HepG2 (cell line): ENCODE measurements around the gene TRAPPC12. TPM values are rescaled to one million over a fixed set of nuclear protein-coding genes. Genes with fewer than 3 reads are reported as not detected.

ENCODE experiments used
- CBX2 ChIP-seq, 2 experiments: fragments of 200-600 bp in 1 of 2; sonication (generic); formaldehyde crosslinking in 1 of 2; IDR thresholded peaks; 2 replicates each; pipeline versions ENCODE4 v1.7.0 to v1.8.1; 2018 to 2022; ENCODE audit warnings: low read depth in 2 of 2, low read length in 1 of 2, mild to moderate bottlenecking in 1 of 2, missing genetic modification reagents in 1 of 2
- HES4 ChIP-seq: sonication (generic); formaldehyde crosslinking; IDR thresholded peaks from 2 replicates; pipeline ENCODE4 v1.9.0; 2021; ENCODE audit warnings: mild to moderate bottlenecking, missing genetic modification reagents, borderline replicate concordance
- HNRNPL ChIP-seq: fragments of 200-400 bp; formaldehyde crosslinking; IDR thresholded peaks from 2 replicates; pipeline ENCODE4 v1.6.1; 2017; ENCODE audit warnings: mild to moderate bottlenecking, low read depth, low read length
- KDM1A ChIP-seq: IDR thresholded peaks from 2 replicates; pipeline ENCODE4 v1.6.1; 2016; ENCODE audit warnings: missing compliant biosample characterization
- MAFF ChIP-seq: IDR thresholded peaks from 2 replicates; pipeline ENCODE4 v1.6.1; 2011; ENCODE audit warnings: low read depth, low read length, improper control_type of control experiment
- MEIS1 ChIP-seq: sonication (generic); formaldehyde crosslinking; IDR thresholded peaks from 2 replicates; pipeline ENCODE4 v1.9.0; 2021; ENCODE audit warnings: mild to moderate bottlenecking, missing genetic modification reagents, moderate library complexity, borderline replicate concordance
- PHF21A ChIP-seq: sonication (generic); formaldehyde crosslinking; IDR thresholded peaks from 2 replicates; pipeline ENCODE4 v1.5.0; 2020; ENCODE audit warnings: mild to moderate bottlenecking, missing genetic modification reagents
- SETDB1 ChIP-seq: sonication (generic); formaldehyde crosslinking; IDR thresholded peaks from 2 replicates; pipeline ENCODE4 v1.5.1; 2020; ENCODE audit warnings: missing genetic modification reagents, mild to moderate bottlenecking, borderline replicate concordance
- SIN3A ChIP-seq: IDR thresholded peaks from 2 replicates; pipeline ENCODE4 v1.6.1; 2011; ENCODE audit warnings: low read depth, mild to moderate bottlenecking, control low read depth, low read length, borderline replicate concordance
- SMARCE1 ChIP-seq: fragments of 450-650 bp; IDR thresholded peaks from 2 replicates; pipeline ENCODE4 v1.6.1; 2017; ENCODE audit warnings: borderline replicate concordance
- TBX3 ChIP-seq: fragments of 450-650 bp; IDR thresholded peaks from 2 replicates; pipeline ENCODE4 v1.6.1; 2017; ENCODE audit warnings: antibody characterized with exemption, mild to moderate bottlenecking, inconsistent platforms, borderline replicate concordance
- TEAD2 ChIP-seq: sonication (generic); formaldehyde crosslinking; IDR thresholded peaks from 2 replicates; pipeline ENCODE4 v1.9.0; 2021; ENCODE audit warnings: missing genetic modification reagents
- ZBTB3 ChIP-seq: sonication (generic); formaldehyde crosslinking; IDR thresholded peaks from 2 replicates; pipeline ENCODE4 v1.4.0; 2020; ENCODE audit warnings: low read depth, mild to moderate bottlenecking, moderate library complexity, missing genetic modification reagents, borderline replicate concordance
- ZBTB40 ChIP-seq, 2 experiments: fragments of 450-650 bp in 1 of 2; sonication (generic) in 1 of 2; formaldehyde crosslinking in 1 of 2; IDR thresholded peaks; 2 replicates each; pipeline versions ENCODE4 v1.6.1 to v1.8.0; 2016 to 2022; ENCODE audit warnings: antibody characterized with exemption in 1 of 2, mild to moderate bottlenecking in 1 of 2, missing genetic modification reagents in 1 of 2
- ZNF253 ChIP-seq: sonication (generic); formaldehyde crosslinking; IDR thresholded peaks from 2 replicates; pipeline ENCODE4 v1.8.0; 2022; ENCODE audit warnings: mild to moderate bottlenecking, missing genetic modification reagents, borderline replicate concordance
- ZNF549 ChIP-seq: sonication (generic); formaldehyde crosslinking; IDR thresholded peaks from 2 replicates; pipeline ENCODE4 v1.5.0; 2020; ENCODE audit warnings: missing genetic modification reagents
- ZNF615 ChIP-seq: sonication (generic); formaldehyde crosslinking; IDR thresholded peaks from 2 replicates; pipeline ENCODE4 v1.5.0; 2020; ENCODE audit warnings: mild to moderate bottlenecking, missing genetic modification reagents, borderline replicate concordance
- ZNF784 ChIP-seq: sonication (generic); formaldehyde crosslinking; IDR thresholded peaks from 2 replicates; pipeline ENCODE4 v1.5.1; 2020; ENCODE audit warnings: missing genetic modification reagents, mild to moderate bottlenecking, borderline replicate concordance
- polyA plus RNA-seq, 8 experiments: library from polyadenylated mRNA; depleted of rRNA in 3 of 8; stranded (reverse) in 7 of 8; unstranded in 1 of 8; fragments of >200 nt; fragmentation: Illumina TruSeq in 4 of 8; extraction: Trizol in 4 of 8; gene quantifications; 2 replicates each; pipeline versions ENCODE4 v1.2.1 to v1.2.3, GENCODE V29; 2011 to 2016; ENCODE audit warnings: low read depth in 4 of 8, missing spikeins in 1 of 8, mixed read lengths in 1 of 8; ENCODE audit not compliant: insufficient read depth in 1 of 8
- total RNA-seq, 5 experiments: library from RNA; depleted of rRNA; stranded (reverse); fragments of >200 nt; fragmentation: Illumina TruSeq; extraction: Trizol; gene quantifications; 2 replicates each; pipeline ENCODE4 v1.2.3, GENCODE V29; 2016; ENCODE audit warnings: low read depth in 1 of 5

The TRAPPC12 gene
- total and polyA plus RNA-seq, 2 of the 13 experiments (the other 11 are each of a cell fraction or from before 2014, with no cell fraction given) = 46.4 to 97.7 TPM

GRCh38 chr2:3519255-3520205 is 140.0 kb downstream of the TRAPPC12 start, which contains the start of gene ADI1 (continued):
- TF ChIP-seq SIN3A (peak; percentile 70; the same call in 1 of the 2 replicates), ZNF549 (no peak), TBX3 (no peak), ZNF784 (CRISPR knock-in tag) (peak; percentile 86), PHF21A (CRISPR knock-in tag) (peak; percentile 89), HNRNPL (0 out of 2 replicates have a peak, but pooled peaks have one; percentile 40), SETDB1 (CRISPR knock-in tag) (0 out of 2 replicates have a peak, but pooled peaks have one; percentile 18), KDM1A (CRISPR knock-in tag) (no peak), SMARCE1 (no peak), ZBTB40 (IDR thresholded peaks at IDR 0.05) (no peak), ZBTB40 (CRISPR knock-in tag; IDR thresholded peaks at IDR 0.05) (peak; percentile 93), TEAD2 (CRISPR knock-in tag) (no peak; the same call in 1 of the 2 replicates), ZBTB3 (CRISPR knock-in tag) (peak; percentile 32; the same call in 1 of the 2 replicates), HES4 (peak; percentile 96), CBX2 (IDR thresholded peaks at IDR 0.05; ENCODE audit: low read depth, low read length) (no peak), CBX2 (CRISPR knock-in tag; IDR thresholded peaks at IDR 0.05; ENCODE audit: low read depth) (0 out of 2 replicates have a peak, but pooled peaks have one; percentile 42), MEIS1 (CRISPR knock-in tag) (0 out of 2 replicates have a peak, but pooled peaks have one; percentile 3), ZNF253 (CRISPR knock-in tag) (peak; percentile 95), MAFF (peak; percentile 88), ZNF615 (CRISPR knock-in tag) (no peak; the same call in 1 of the 2 replicates)
